ENCODE data around the gene SERPINA1.
"Not testable (repeated sequence)": the region's sequence is repeated elsewhere in the genome, so short reads cannot be mapped to it uniquely, and the experiment has no call there.

The SERPINA1 gene

GRCh38 chr14:94369766-94370523 lies 18.5 kb downstream of the SERPINA1 start:
- not testable (repeated sequence) for DNase-seq (ENCODE audit: low spot score)

- no peak for DNase-seq (ENCODE audit: low spot score)
Observed at GRCh38 chr14:94368956-94369355, 19.4 kb downstream of the SERPINA1 start.

GRCh38 chr14:94368243-94368590 lies 20.2 kb downstream of the SERPINA1 start:
- no peak for DNase-seq (ENCODE audit: low spot score)

GRCh38 chr14:94367347-94368242 lies 20.8 kb downstream of the SERPINA1 start:
- DNase-seq (ENCODE audit: low spot score) = no peak

- no peak for DNase-seq (ENCODE audit: low spot score)
Observed at GRCh38 chr14:94366146-94366915, 22.1 kb downstream of the SERPINA1 start, which contains the start of gene SERPINA2. SERPINA2 (minus strand) TSS chr14:94366698.

- no peak for DNase-seq (ENCODE audit: low spot score)
Observed at GRCh38 chr14:94365624-94366023, 22.8 kb downstream of the SERPINA1 start.

GRCh38 chr14:94364964-94365363 lies 23.4 kb downstream of the SERPINA1 start:
- DNase-seq (ENCODE audit: low spot score) = no peak

GRCh38 chr14:94364037-94364436 lies 24.4 kb downstream of the SERPINA1 start:
- DNase-seq (ENCODE audit: low spot score) = no peak

GRCh38 chr14:94363151-94363624 lies 25.2 kb downstream of the SERPINA1 start:
- DNase-seq (ENCODE audit: low spot score) = no peak

GRCh38 chr14:94362614-94363133 lies 25.7 kb downstream of the SERPINA1 start:
- DNase-seq (ENCODE audit: low spot score) = no peak

GRCh38 chr14:94361682-94362081 lies 26.7 kb downstream of the SERPINA1 start:
- no peak for DNase-seq (ENCODE audit: low spot score)

GRCh38 chr14:94360945-94361565 lies 27.3 kb downstream of the SERPINA1 start:
- DNase-seq (ENCODE audit: low spot score) = no peak

GRCh38 chr14:94357166-94357565 lies 31.2 kb downstream of the SERPINA1 start:
- no peak for DNase-seq (ENCODE audit: low spot score)

GRCh38 chr14:94356379-94357056 lies 31.9 kb downstream of the SERPINA1 start:
- DNase-seq (ENCODE audit: low spot score) = no peak

- DNase-seq (ENCODE audit: low spot score) = peak; percentile 73
Observed at GRCh38 chr14:94355191-94355794, 33.1 kb downstream of the SERPINA1 start.

GRCh38 chr14:94354638-94355185 lies 33.7 kb downstream of the SERPINA1 start:
- no peak for DNase-seq (ENCODE audit: low spot score)

GRCh38 chr14:94354190-94354589 lies 34.2 kb downstream of the SERPINA1 start:
- not testable (repeated sequence) for DNase-seq (ENCODE audit: low spot score)

- DNase-seq (ENCODE audit: low spot score) = no peak
Observed at GRCh38 chr14:94349276-94349675, 39.1 kb downstream of the SERPINA1 start.

GRCh38 chr14:94348836-94349235 lies 39.6 kb downstream of the SERPINA1 start:
- DNase-seq (ENCODE audit: low spot score) = no peak

- DNase-seq (ENCODE audit: low spot score) = no peak
Observed at GRCh38 chr14:94346841-94347240, 41.6 kb downstream of the SERPINA1 start.

Data from GM03348 (cell line).